Left ventricle myocardium inferior (tissue), 1 donor: ENCODE results near the gene NAALADL2. TPM values are rescaled to one million over a fixed set of nuclear protein-coding genes. Genes with fewer than 3 reads are reported as not detected.

Source experiments
- DNase-seq: peaks from one replicate; pipeline ENCODE4 v3.0.0-alpha.2; 2020
- H3K27ac ChIP-seq: fragments of 200-600 bp; replicated peaks from 2 replicates; pipeline ENCODE4 v1.8.0; 2021
- H3K27me3 ChIP-seq: fragments of 200-600 bp; 2 replicates; pipeline ENCODE4 v1.8.0; 2021; ENCODE audit warnings: low read depth
- H3K36me3 ChIP-seq: fragments of 200-600 bp; 2 replicates; pipeline ENCODE4 v1.8.0; 2021
- H3K4me1 ChIP-seq: fragments of 200-600 bp; 2 replicates; pipeline ENCODE4 v1.8.0; 2021
- H3K4me3 ChIP-seq: fragments of 200-600 bp; 2 replicates; pipeline ENCODE4 v1.8.0; 2021; ENCODE audit warnings: mild to moderate bottlenecking, moderate library complexity
- H3K9me3 ChIP-seq: fragments of 200-600 bp; replicated peaks from 2 replicates; pipeline ENCODE4 v1.8.0; 2021
- CTCF ChIP-seq: fragments of 200-600 bp; IDR thresholded peaks from 2 replicates; pipeline ENCODE4 v1.8.0; 2021; ENCODE audit warnings: antibody characterized with exemption, mild to moderate bottlenecking, borderline replicate concordance
- intact Hi-C: fragments of 100-400 bp; cut with micrococcal nuclease; formaldehyde crosslinking; loops from one replicate; pipeline ENCODE4 v1.11.0; 2022
- total RNA-seq: library from RNA; stranded (reverse); fragmentation: NEBNext Ultra II Directional; extraction: Animal tissue kit (Norgen Biotek cat#: 25700); gene quantifications from one replicate; pipeline ENCODE4 v1.2.1, GENCODE V29; 2021
- donor health status: DM: no; HTN: yes; CAD: no; lungs with severe emphysema.

The NAALADL2 gene
- total RNA-seq, 1 donor from 2014 or later, result 5.8 TPM

GRCh38 chr3:175716446-175716845 is 857.3 kb downstream of the NAALADL2 start:
- Histone ChIP-seq H3K4me3 (no peak overlapping the region), H3K4me1 (no peaks in the 10 kb centered on the region), H3K27me3 (no peaks in the 10 kb centered on the region), H3K36me3 (no peaks in the 10 kb centered on the region), H3K9me3 (no peaks in the 10 kb centered on the region), H3K27ac (no peak overlapping the region)
- no peak for DNase-seq
- TF ChIP-seq CTCF, result no peak
- intact Hi-C loops, result no loop called here

- no peaks in the 10 kb centered on the region for H3K9me3 ChIP-seq
- no peaks in the 10 kb centered on the region for H3K27me3 ChIP-seq
- intact Hi-C loops, result no loop called here
- no peaks in the 10 kb centered on the region for H3K4me1 ChIP-seq
- H3K27ac ChIP-seq, result no peak overlapping the region
- no peak overlapping the region for H3K4me3 ChIP-seq
- no peak for TF ChIP-seq CTCF
- DNase-seq, result no peak
- H3K36me3 ChIP-seq, result no peaks in the 10 kb centered on the region
Measured at GRCh38 chr3:175726228-175726627, 867.1 kb downstream of the NAALADL2 start.

- H3K9me3 ChIP-seq, result no peaks in the 10 kb centered on the region
- intact Hi-C loops, result no loop called here
- TF ChIP-seq CTCF, result no peak
Measured at GRCh38 chr3:175728566-175728965, 869.4 kb downstream of the NAALADL2 start.

GRCh38 chr3:175729466-175729865 is 870.3 kb downstream of the NAALADL2 start:
- no peak for DNase-seq
- H3K9me3 ChIP-seq, result peaks cover 4% of the 10 kb centered on the region
- no peaks in the 10 kb centered on the region for H3K4me1 ChIP-seq
- no peaks in the 10 kb centered on the region for H3K36me3 ChIP-seq
- no peak overlapping the region for H3K4me3 ChIP-seq
- TF ChIP-seq CTCF, result no peak
- no peaks in the 10 kb centered on the region for H3K27me3 ChIP-seq
- intact Hi-C loops, result no loop called here
- H3K27ac ChIP-seq, result no peak overlapping the region

More at GRCh38 chr3:175728566-175728965, 869.4 kb downstream of the NAALADL2 start:
- no peaks in the 10 kb centered on the region for H3K36me3 ChIP-seq
- no peak overlapping the region for H3K4me3 ChIP-seq
- H3K27ac ChIP-seq, result no peak overlapping the region
- H3K4me1 ChIP-seq, result no peaks in the 10 kb centered on the region
- no peak for DNase-seq
- no peaks in the 10 kb centered on the region for H3K27me3 ChIP-seq

GRCh38 chr3:175731543-175731942 is 872.4 kb downstream of the NAALADL2 start:
- no peak for DNase-seq
- no peaks in the 10 kb centered on the region for H3K4me1 ChIP-seq
- H3K27ac ChIP-seq, result no peak overlapping the region
- intact Hi-C loops, result no loop called here
- H3K9me3 ChIP-seq, result peaks cover 16% of the 10 kb centered on the region
- no peaks in the 10 kb centered on the region for H3K27me3 ChIP-seq
- no peak overlapping the region for H3K4me3 ChIP-seq
- H3K36me3 ChIP-seq, result no peaks in the 10 kb centered on the region
- no peak for TF ChIP-seq CTCF

GRCh38 chr3:175732017-175732416 is 872.9 kb downstream of the NAALADL2 start:
- peaks cover 16% of the 10 kb centered on the region for H3K9me3 ChIP-seq
- no peaks in the 10 kb centered on the region for H3K4me1 ChIP-seq
- no peak for TF ChIP-seq CTCF
- no peak for DNase-seq
- H3K36me3 ChIP-seq, result no peaks in the 10 kb centered on the region
- H3K27me3 ChIP-seq, result no peaks in the 10 kb centered on the region
- no peak overlapping the region for H3K4me3 ChIP-seq
- intact Hi-C loops, result no loop called here
- H3K27ac ChIP-seq, result no peak overlapping the region
